Pancreas (tissue), 10 donors: ENCODE results near the gene MAP2K6. TPM values are rescaled to one million over a fixed set of nuclear protein-coding genes. Genes with fewer than 3 reads are reported as not detected.
A peak's percentile ranks its signal among the peaks of the same experiment; 100 is the strongest.

Experiments
- ATAC-seq, 4 donors: fragments of 200-7000 bp; cut with Tn5 transposase; one replicate each; pipeline versions ENCODE4 v1.8.0 to v1.9.1; 2020; ENCODE audit warnings: mild to moderate bottlenecking in 4 of 4, moderate library complexity in 4 of 4
- DNase-seq, 6 donors: peaks; one replicate each; pipeline ENCODE4 v3.0.0-alpha.2; 2020
- FAIRE-seq: peaks from 2 replicates; lab custom pipeline; 2012; peaks lifted over from hg19 to GRCh38; lab: Jason Lieb, UNC
- H3K27ac ChIP-seq, 4 donors: fragments of 200-600 bp; sonication (generic); 1 replicate in 3 of 4; 2 replicates in 1 of 4; pipeline versions ENCODE4 v1.5.0 to v1.8.0; 2020
- H3K27me3 ChIP-seq, 4 donors: fragments of 200-600 bp; one replicate each; pipeline ENCODE4 v1.8.0; 2021
- H3K36me3 ChIP-seq, 3 donors: fragments of 200-600 bp; sonication (generic) in 1 of 3; one replicate each; pipeline versions ENCODE4 v1.5.0 to v1.8.0; 2020 to 2021
- H3K4me1 ChIP-seq, 3 donors: fragments of 200-600 bp; one replicate each; pipeline ENCODE4 v1.8.0; 2021
- H3K4me3 ChIP-seq, 4 donors: fragments of 200-600 bp; sonication (generic) in 2 of 4; one replicate each; pipeline versions ENCODE4 v1.5.0 to v1.8.0; 2020 to 2021
- H3K9me3 ChIP-seq, 4 donors: fragments of 200-600 bp; one replicate each; pipeline ENCODE4 v1.8.0; 2021
- CTCF ChIP-seq, 4 donors: fragments of 200-600 bp; sonication (generic) in 3 of 4; IDR thresholded peaks; one replicate each; pipeline versions ENCODE4 v1.5.0 to v1.8.0; 2021; ENCODE audit warnings: antibody characterized with exemption in 4 of 4
- WGBS, 2 donors: extraction: QIAGEN DNeasy Blood & Tissue Kit; methylation state at CpG; one replicate each; pipeline ENCODE4 v1.1.7; 2013; 5-methylcytosine and 5-hydroxymethylcytosine counted together
- intact Hi-C, 3 donors: fragments of 100-400 bp; cut with DNase I; formaldehyde crosslinking; loops; one replicate each; pipeline versions ENCODE4 v1.11.1 to v1.14.2; 2022
- polyA plus RNA-seq, 2 donors: library from polyadenylated mRNA; stranded (reverse); fragments of 200-250 nt; gene quantifications; one replicate each; pipeline ENCODE4 v1.2.3, GENCODE V29; 2013
- total RNA-seq, 6 donors: library from RNA; stranded (reverse); fragmentation: NEBNext Ultra II Directional in 4 of 6; extraction: Animal tissue kit (Norgen Biotek cat#: 25700) in 4 of 6; gene quantifications; one replicate each; pipeline versions ENCODE4 v1.2.1 to v1.2.4, GENCODE V29; 2021 to 2023
- donor health status: healthy with polysubstance abuse.
- donor health status: DM: no; HTN: no; CAD: no; lungs with moderate emphysema.
- donor health status: DM: no; HTN: no; CAD: no.
- donor health status: control.
- donor health status: control.
- donor health status: Bipolar disorder and iron deficiency.
- donor health status: DM: yes; HTN: yes; CAD: no.
- donor health status: DM: no; HTN: no; CAD: no.
- donor health status: DM: no; HTN: no; CAD: no.
- donor health status: DM: yes; HTN: yes; CAD: no.

The MAP2K6 gene
- total RNA-seq, result 10 to 100 TPM in 3 of 6 donors, 1 to 10 TPM in 3; 6.2 to 12.9 (median 10.0) TPM
- 1 to 10 TPM; 6.2 to 6.7 TPM for polyA plus RNA-seq

GRCh38 chr17:69414408-69415274 is at the start of gene MAP2K6:
TSS of gene MAP2K6 (plus strand) at chr17:69414697. CDS start at chr17:69414985, 288 bp downstream.
- H3K27ac ChIP-seq, result peak within 1 kb of the TSS in 2 of 4 donors; percentile 7 to 16
- peaks cover 0 to 6% (median 3%) of the 10 kb centered on the region in 3 donors for H3K4me1 ChIP-seq
- ATAC-seq (peak; percentile 93 to 98 (median 97)), FAIRE-seq (no peak), DNase-seq (peak; percentile 65 to 89 (median 79))
- peak within 1 kb of the TSS; percentile 27 to 53 (median 40) for H3K4me3 ChIP-seq
- intact Hi-C loops, result no loop called here
- no peaks in the 10 kb centered on the region for H3K36me3 ChIP-seq
- H3K27me3 ChIP-seq, result no peaks in the 10 kb centered on the region
- 0 to 1% methylated on average over 27 of the region's 27 CpGs for WGBS, 2 donors
- no peak for TF ChIP-seq CTCF (IDR thresholded peaks at IDR 0.05)
- H3K9me3 ChIP-seq, result no peaks in the 10 kb centered on the region

GRCh38 chr17:69367298-69367697 is 47.2 kb upstream of the MAP2K6 start:
- no peak for ATAC-seq
- Histone ChIP-seq H3K4me3 (no peak overlapping the region), H3K4me1 (no peaks in the 10 kb centered on the region), H3K36me3 (no peaks in the 10 kb centered on the region), H3K9me3 (no peaks in the 10 kb centered on the region), H3K27ac (no peak overlapping the region), H3K27me3 (no peaks in the 10 kb centered on the region)
- 67 to 77% methylated on average over 3 of the region's 3 CpGs for WGBS, 2 donors
- no peak for TF ChIP-seq CTCF (IDR thresholded peaks at IDR 0.05)
- intact Hi-C loops, result no loop called here
- no peak for DNase-seq
- no peak for FAIRE-seq

DNA sequence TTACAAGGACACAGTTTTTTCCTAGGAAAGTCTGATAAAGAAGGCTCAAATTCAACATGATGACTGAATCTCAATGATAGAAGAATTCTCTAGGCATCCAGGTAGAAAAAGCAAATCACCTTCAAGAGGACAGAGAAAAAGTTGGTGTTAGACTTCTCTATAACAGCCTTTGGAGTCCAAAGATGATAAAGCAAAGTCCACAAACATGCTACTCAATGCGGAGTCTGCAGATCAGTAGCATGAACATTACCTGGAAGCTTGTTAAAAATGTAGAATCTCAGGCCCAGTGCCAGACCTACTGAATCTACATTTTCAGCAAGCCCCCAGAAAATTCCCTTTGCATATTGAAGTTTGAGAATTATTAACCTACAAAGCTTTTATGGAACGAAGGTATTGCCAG is 41.4 kb upstream of the MAP2K6 start:
- ATAC-seq (no peak), FAIRE-seq (no peak), DNase-seq (no peak)
- no peak for TF ChIP-seq CTCF (IDR thresholded peaks at IDR 0.05)
- H3K4me3 ChIP-seq, result no peak overlapping the region
- no peaks in the 10 kb centered on the region for H3K27me3 ChIP-seq
- no peaks in the 10 kb centered on the region for H3K9me3 ChIP-seq
- WGBS, 2 donors, result 65 to 80% methylated on average over 2 of the region's 2 CpGs
- no peaks in the 10 kb centered on the region for H3K36me3 ChIP-seq
- H3K27ac ChIP-seq, result no peak overlapping the region
- H3K4me1 ChIP-seq, result no peaks in the 10 kb centered on the region
- intact Hi-C loops, result no loop called here

DNA sequence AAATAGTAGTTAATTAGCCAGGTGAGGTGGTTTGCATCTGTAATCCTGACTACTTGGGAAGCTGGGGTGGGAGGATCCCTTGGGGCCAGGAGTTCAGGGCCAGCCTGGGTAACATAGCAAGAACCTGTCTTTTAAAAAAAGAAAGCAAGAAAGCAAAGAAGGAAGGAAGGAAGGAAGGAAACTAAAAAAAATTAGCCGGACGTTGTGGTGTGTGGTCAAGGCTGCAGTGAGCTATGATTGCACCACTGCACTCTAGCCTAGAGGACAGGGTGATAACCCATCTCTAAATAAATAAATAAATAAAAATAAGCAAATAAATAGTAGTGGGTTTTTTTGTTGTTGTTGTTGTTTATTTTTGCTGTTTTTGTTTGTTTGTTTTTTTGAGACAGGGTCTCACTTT is 39.3 kb upstream of the MAP2K6 start:
- TF ChIP-seq CTCF (IDR thresholded peaks at IDR 0.05), result no peak
- 77 to 92% methylated on average over 2 of the region's 2 CpGs for WGBS, 2 donors

More for the DNA sequence above, 39.3 kb upstream of the MAP2K6 start:
- no peaks in the 10 kb centered on the region for H3K4me1 ChIP-seq
- no peaks in the 10 kb centered on the region for H3K36me3 ChIP-seq
- FAIRE-seq (no peak), ATAC-seq (no peak), DNase-seq (no peak)
- intact Hi-C loops, result no loop called here
- no peaks in the 10 kb centered on the region for H3K27me3 ChIP-seq
- H3K4me3 ChIP-seq, result no peak overlapping the region
- H3K9me3 ChIP-seq, result no peaks in the 10 kb centered on the region
- H3K27ac ChIP-seq, result no peak overlapping the region
